NCI-H187 (cell line): ENCODE measurements around the gene GRIA2.

ENCODE experiments used
- DNase-seq, 2 experiments: peaks; one replicate each; lab custom pipeline; 2025; lab: John Stamatoyannopoulos, UW

GRIA2 gene

DNA sequence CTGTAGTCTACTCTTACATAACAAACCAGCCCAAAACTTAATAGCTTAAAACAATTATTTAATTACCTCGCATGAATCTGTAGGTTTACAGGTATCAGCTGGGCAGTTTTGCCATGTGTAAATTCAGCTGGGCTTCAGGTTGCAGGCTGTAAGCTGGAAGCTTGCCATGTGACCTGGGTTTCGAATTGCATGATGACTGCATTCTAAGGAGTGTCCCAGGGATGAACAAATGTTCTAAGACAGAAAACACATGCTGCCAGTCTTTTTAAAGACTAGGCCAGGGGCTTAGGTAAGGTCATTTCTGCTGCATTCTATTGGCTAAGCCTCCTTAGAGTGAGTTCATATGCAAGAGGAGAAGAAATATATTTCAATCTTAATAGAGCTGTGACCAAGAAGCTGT, 44.8 kb downstream of the GRIA2 start:
- no peak for DNase-seq

DNA sequence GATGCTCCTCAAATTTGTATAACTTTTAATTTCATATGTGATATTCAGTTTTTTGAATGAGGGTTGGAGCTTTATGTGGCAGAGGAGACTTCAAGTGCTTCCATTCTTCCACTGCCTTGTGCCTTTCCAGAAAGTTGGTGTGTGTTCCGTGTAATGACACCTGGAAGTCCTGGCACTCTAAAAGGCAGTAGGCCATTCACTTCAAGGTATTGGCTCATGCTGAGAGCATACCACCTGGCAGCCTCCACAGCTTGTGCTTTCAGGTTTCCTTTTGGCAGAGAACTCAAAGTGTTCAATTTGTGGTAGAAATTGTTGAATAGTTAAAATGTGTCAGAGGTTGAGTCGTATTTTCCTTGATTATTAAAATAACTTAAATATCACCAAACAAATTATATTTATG, 49.6 kb downstream of the GRIA2 start:
- no peak for DNase-seq

DNA sequence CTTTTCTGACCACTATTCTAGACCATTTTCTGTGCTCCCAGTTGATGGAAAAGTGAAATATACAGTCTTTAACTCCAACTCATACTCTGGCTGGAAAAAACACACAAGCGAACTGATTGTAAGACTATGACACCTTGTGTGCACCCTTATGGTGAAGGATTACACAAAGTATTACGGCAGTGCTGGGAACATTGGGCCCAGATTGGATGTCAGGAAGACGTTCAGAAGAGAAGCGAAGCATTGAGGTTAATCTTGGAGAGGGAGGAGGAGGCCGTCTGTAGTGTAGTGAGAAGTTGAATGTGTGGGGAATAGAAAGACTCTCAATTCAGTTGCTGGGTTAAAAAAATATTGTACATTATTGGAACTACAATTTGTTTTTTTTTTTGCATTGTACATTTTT, 50.0 kb downstream of the GRIA2 start:
- DNase-seq: no peak

DNA sequence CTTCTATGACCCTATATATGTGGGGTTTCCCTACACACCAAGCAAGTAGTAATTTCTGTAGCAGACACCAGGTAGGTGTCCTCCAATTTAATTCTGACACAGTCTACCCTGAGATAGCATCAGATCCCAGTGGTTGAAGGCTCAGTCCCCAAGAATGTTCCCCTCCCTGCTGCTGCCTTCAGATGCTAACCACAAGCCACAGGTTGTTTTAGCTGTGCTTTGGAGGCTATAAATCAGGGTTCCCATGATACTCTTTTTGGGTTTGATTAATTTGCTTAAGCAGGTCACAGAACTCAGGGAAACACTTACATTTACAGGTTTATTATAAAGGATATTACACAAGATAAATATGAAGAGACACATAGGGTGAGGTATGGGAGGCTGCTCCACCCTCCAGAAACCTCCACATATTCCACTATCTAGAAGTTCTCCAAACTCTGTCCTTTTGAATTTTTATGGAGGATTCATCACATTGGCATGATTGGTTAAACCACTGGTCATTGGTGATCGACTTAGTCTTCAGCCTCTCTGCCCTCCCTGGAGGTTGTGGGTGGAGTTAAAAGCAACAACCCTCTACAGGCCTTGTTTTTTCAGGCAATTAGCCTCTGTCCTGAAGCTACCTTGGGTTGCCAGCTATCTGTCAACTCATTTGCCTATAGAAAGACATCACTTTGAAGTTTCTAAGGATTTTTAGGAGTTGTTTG, 50.8 kb downstream of the GRIA2 start:
- DNase-seq: no peak

DNA sequence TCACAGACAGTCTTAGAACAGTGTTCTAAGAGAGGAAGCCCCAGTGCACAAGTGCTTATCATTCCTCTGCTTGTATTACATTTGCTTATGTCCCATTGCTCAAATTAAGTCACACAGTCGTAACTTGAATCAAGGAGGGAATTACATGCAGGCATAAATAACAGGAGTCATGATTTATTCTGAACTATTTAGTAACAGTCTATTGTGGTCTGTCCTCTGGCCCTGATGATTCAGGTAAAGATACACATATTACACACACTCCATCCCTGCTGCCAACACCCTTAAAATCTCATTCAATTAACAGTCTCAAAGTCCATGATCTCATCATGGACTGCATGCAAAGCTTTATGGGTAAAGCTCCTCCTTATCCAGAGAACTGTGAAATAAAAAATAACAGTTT, 60.1 kb downstream of the GRIA2 start:
- DNase-seq: no peak

DNA sequence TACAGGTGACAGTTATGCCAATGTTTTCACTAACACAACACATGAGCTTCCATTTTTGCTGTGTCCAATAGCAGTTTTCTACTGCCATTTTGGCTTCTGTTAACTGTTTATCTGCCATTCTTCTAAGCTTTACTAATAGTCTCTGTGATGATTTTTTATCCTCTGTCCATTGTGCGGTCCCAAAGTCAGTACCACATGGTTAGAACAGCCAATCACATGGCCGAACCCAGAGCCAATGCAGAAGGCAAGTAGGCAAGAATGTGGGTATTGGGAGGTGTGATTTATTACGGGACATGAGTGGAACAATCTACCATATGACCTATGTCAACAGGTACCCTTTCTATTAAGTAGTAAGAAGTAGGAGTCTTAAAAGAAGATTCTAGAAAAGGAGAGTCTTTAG, 61.5 kb downstream of the GRIA2 start:
- no peak for DNase-seq

DNA sequence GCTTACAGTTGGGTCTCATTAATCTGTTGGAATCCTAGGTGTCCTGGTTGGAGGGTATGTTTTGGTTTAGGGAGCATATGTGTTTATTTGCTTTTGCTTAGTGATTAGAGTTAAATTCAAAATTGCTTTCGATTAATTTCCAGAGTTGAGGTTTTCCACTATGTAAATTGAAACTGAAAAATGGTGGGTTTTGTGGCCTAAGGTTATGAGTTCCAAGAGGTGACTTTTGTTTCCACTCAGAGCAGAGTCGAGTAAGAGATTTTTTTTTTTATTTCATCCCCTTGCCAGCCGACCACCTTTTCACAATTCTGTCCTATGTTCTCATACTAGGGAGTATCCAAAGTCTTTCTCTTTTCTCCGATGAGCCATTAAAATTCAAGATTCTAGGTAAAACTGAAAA, 66.9 kb downstream of the GRIA2 start:
- no peak for DNase-seq

DNA sequence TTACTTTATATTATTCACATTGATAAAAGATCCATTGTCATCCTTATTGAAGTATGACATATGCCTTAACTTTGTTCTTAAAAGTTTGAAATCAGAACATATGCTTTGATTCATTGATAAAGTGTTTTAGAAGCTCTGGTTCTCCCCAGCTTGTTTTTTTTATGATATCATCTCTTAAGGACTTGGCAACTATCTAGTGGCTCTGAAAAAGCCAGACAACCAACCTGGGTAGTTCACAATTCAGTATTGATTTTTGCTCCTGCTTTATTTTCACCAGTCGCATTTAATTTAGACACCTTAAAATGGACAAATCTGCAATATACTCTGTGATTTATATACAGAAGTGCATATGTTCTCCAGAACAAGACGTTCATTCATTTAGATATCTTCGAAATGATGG, 70.1 kb downstream of the GRIA2 start:
- no peak for DNase-seq

DNA sequence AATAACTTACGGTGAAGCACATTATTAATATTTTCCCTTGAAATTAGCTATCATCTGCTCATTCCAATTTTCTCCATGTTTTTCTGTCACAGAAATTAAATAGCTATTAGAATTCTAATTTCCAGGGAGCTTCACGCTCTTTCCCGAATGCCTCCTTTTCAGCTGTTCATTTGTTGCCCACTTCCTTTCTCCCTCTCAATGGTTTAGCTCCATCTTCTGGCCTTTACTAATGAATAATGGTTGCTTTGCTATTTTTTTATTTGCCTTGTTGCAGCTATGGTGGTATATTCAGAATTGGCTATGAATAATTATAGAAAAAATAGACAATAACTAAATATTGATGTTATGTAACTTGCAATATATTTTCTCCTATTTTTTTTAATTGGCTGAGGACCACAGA, 70.5 kb downstream of the GRIA2 start:
- DNase-seq: no peak

DNA sequence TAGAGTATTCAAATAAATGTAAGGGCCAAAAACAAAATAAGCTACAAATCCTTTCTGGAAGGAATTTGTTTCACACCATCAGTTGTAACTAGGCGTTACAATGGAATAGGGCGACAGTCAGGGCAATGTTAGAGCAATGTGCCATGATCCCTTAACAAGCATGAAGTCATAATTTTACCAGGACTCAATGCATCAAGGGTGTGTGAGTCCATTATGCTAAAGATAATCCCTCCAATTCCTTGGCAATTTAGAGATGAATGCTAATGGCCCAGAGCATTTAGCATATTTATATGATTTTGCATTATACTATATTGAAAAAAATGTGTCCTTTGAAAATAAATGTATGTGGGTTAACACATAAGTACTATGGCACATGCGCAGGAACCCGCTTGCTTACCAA, 73.1 kb downstream of the GRIA2 start:
- no peak for DNase-seq

DNA sequence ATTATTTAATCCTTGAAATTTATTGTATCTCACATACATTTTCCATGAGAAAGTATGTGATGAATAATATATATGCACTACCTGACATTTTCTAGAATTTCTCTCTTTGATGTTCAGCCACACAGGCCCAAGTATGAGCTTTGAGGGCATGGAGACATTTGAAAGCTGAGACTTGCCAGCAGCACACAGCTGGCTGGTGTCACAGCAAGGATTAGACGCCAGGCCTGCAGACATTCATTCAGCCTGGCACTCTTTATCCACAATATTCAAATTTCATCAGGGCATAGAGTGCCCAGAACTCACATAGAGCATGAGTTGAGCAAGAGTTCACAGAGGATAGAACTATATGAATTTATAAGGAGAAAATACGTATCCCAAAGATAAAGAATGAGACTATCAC, 74.0 kb downstream of the GRIA2 start:
- no peak for DNase-seq

DNA sequence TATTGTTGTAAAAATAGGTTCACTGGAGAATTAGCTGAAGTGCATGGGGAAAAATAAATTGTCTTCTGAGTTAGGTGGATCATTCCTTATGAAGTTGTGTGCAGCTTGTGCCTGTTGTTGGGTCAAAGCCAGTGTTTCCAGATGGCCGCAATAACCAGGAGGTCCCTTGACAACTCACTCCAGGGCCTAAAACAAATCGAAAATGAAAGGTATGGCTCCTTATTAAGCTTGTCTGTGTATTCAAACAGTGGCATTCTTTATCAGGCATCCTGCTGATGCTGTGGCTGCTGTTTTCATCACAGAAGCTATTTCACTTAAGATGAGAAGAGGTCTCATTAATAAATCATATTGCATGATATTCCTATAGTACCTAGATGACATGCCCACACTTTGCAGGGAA, 80.2 kb downstream of the GRIA2 start:
- DNase-seq: no peak

DNA sequence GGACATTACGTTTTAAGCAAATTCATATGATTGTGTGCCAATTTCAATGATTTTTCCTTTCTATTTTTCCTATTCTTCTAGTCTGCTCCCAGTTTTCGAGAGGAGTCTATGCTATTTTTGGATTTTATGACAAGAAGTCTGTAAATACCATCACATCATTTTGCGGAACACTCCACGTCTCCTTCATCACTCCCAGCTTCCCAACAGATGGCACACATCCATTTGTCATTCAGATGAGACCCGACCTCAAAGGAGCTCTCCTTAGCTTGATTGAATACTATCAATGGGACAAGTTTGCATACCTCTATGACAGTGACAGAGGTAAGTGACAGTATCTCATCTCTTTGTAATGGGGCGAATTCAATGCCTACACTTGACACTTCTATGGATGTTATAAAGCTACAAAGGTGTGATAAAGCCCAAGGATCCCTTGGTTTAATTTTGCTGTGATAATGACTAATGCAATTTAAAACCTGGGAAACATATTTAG, 83.0 kb downstream of the GRIA2 start:
- no peak for DNase-seq

DNA sequence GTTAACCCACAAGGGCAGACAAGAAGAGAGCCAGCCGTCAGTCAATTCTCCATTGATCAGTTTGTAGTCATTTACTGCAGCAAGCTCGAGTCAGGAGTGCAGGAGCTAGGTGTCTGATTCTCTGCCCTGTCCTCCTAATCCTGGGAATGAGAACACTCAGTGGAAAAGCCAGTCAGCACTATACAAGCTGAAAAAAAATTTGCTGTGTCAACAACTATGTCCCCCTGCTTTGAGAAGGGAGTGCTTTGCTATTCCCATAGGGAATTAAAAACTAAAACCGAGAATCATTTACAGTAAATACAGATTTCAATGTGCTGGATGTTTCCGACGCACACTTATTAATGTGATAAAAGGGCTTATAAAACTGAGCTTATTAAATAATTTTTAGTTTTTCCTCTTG, 84.2 kb downstream of the GRIA2 start:
- DNase-seq: no peak

DNA sequence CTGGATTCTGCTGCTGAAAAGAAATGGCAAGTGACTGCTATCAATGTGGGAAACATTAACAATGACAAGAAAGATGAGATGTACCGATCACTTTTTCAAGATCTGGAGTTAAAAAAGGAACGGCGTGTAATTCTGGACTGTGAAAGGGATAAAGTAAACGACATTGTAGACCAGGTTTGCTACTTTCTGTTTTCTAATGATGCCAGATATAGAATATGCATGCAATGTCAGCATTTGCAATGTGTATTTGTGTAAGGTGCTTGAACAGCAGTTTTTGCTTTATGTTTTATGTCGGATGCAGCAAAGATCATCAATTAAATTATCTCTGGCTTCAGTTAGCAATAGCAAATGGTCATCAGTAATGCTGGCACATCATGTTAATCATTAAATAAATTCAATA, 92.2 kb downstream of the GRIA2 start:
- DNase-seq: no peak

DNA sequence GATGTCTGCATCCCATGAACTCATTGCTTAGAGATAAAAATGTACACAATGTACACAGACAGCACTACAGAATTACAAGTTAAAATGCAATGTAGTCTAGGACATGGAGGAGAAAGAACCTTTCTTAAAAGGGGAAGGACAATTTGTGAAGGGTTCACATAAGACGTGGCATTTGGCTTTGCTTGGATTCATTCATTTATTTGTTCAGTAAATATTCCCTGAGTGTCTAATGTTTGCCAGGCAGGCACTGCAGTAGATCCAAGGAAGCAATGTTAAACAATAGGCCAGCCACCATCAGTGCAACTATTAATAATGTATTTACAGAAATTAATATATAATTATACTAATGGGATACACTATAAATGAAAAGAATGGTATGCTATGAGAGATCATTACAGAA, 94.4 kb downstream of the GRIA2 start:
- no peak for DNase-seq

DNA sequence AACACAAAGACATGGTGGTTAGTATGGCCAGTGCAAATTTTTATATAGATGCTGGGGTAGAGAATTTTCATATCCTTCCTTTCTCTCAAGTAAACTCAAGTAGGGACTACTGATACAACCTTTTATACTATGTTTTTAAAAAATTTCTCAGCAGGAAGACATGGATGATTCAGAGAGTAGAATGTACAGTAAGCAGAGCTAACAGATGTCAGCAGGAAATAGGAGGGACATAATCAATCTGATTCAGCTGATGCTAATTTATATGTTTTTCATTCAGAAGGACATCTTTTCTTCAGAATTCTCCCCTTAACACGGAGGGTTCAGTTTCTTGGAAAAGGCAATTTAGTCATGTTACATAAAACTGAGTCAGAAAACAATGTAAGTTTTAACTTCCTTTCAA, 95.4 kb downstream of the GRIA2 start:
- no peak for DNase-seq

DNA sequence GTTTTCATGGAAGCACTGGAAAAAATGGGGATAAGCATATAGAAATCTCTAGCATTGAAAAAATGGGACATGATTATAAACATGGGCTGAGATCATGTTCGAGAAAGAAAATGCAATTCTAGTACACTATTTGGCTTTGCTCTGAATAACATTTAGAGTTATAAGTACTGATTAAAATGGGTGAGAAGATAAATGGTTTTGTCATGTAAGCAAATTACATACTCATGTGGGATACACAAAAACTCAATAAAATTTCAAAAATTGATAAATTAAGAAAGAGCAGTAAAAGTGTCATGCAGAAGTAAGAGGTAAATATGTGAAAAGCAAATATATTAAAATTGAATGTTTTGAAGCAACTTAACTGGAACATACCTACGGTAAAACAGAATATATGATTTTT, 99.6 kb downstream of the GRIA2 start:
- no peak for DNase-seq

DNA sequence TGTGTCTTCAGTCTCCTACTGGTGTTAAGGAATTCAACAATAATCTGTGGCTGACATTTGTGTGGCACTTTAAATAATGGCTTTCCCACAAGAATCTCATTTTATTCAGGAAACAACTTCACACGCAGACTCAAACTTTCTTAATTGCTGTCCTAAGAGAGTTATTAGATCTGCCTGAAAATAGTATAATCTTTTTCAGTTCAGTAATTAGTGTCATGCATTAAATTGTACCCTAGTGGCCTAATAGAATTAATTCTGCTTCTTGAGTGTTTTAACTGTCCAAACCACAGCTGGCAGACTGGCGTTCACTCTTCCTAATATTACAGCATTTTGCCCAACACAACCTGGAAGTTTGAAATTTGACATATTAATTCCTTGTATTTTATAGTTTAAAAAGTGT, 107.1 kb downstream of the GRIA2 start:
- DNase-seq: no peak

DNA sequence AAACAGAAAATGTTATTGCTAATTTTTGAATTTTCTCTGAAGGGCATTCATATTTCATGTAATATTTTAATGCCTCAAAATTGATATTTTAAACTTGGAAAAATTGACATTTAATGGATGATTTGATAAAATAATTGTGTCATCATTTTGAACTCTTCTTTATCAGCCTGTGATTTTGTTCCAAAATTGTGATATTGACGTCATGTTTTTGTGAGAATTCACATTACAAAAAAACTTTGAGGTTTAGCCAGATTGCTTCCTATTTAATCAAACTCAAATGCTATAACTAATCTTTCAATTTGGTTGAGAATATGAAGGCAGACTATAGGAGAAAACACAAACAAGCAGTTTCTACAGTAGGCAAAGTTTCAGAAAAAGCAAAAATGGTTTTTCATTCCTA, 137.4 kb downstream of the GRIA2 start:
- DNase-seq: no peak

DNA sequence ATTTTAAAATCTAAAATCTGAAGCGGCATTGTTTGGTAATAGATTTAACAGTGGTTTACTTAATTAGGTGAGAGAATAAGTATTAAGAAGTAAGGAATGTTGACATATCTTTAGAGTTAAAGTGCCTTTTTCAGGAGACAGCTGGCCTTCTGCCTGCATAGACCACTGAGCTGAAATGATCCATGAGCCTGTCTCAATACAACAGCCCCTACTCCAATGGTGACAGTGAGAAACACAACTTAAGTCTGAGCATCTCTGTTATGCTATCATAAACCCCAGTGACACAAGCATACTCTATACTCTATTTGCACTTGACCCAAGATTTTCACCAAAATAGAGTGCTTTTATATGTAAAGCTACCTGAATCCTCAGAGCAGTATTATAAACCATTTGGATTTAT, 137.9 kb downstream of the GRIA2 start:
- no peak for DNase-seq

DNA sequence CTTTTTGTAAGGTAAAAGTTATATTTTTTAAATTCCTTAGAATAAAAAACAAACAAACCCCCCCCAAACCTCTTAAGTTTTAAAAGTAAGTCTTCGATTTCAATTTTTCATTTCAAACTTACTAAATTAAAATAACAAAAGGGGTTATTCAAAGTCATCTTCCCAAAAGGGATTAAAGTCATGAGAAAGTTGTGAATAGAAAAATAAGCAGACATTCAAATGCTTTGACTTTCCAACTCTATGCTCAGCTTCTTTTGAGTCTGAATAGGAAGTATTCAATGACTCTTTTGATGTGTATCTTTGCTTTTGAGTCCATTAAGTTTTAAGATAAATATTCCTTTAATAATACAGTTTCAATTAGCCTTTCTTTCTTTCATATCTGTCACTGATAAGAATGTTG, 138.3 kb downstream of the GRIA2 start:
- no peak for DNase-seq

DNA sequence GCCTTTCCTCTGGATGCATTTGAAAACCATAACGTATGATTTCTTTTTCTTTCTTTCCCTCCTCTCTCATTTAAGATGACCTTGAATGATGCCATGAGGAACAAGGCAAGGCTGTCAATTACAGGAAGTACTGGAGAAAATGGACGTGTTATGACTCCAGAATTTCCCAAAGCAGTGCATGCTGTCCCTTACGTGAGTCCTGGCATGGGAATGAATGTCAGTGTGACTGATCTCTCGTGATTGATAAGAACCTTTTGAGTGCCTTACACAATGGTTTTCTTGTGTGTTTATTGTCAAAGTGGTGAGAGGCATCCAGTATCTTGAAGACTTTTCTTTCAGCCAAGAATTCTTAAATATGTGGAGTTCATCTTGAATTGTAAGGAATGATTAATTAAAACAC, 142.8 kb downstream of the GRIA2 start:
- no peak for DNase-seq

DNA sequence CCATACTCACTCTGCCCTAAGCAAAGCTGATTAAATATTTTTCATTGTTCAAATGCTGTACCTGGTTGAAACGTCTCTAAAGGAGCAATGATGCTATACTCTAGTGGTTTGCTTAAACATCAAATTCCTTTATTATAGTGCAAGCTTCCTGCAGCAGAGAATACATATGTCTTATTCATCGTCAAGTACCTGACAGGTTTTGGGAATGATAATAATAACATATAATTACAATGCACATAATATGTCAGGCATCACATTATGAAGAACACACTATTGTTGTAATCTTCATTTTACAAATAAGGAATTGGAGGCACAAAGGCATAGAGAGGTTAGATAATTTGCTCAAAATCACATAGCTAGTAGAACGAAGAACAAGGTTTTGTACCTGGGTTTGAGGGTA, 151.6 kb downstream of the GRIA2 start:
- DNase-seq: no peak

DNA sequence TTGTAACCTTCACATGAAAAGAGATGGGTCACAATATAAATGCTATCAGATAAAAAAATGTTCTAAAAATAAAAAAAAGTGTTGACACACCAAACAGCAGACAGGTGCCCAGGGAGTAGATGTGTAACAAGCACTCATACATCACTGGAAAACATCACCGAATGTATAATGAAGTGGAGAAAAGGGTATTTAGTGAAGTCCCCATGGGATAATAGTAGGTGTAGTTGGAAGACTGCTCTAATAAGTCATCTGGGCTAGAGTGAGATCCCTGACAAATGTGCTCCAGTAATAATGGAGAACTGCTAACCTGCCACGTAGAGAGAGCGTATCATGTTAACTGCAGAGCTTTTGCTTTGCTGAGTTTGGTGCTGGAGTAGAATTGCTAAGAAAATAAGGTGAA, 152.0 kb downstream of the GRIA2 start:
- DNase-seq: no peak
